Right hindlimb (tissue), 1 donor: ENCODE results near the gene GEMIN7.
"Not testable (repeated sequence)": the region's sequence is repeated elsewhere in the genome, so short reads cannot be mapped to it uniquely, and the experiment has no call there.

Source experiments
- DNase-seq: peaks from one replicate; pipeline ENCODE4 v3.0.0-alpha.2; 2018

The GEMIN7 gene

GRCh38 chr19:45107621-45108150, 28.6 kb downstream of the GEMIN7 start:
- no peak for DNase-seq

DNA sequence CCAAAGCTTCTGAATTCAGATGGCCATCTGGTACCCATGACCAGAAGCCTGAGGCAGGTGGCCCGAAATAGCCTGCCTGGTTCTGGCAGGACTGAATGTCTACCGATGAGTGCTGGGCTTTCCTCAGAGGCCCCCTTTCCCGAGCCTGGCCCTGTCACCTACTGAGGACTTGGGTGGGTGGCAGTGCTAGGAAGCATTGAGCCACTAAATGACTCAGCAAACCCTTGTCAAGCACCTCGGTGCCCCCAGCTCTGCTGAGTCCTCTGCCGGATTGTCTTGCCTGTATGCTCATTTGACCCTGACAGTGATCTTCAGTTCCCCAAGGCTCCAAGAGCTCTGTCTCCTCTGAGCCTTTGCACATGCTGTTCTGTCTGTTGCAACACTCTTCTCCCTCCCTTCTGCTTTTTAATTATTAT, 31.8 kb downstream of the GEMIN7 start:
- no peak for DNase-seq

DNA sequence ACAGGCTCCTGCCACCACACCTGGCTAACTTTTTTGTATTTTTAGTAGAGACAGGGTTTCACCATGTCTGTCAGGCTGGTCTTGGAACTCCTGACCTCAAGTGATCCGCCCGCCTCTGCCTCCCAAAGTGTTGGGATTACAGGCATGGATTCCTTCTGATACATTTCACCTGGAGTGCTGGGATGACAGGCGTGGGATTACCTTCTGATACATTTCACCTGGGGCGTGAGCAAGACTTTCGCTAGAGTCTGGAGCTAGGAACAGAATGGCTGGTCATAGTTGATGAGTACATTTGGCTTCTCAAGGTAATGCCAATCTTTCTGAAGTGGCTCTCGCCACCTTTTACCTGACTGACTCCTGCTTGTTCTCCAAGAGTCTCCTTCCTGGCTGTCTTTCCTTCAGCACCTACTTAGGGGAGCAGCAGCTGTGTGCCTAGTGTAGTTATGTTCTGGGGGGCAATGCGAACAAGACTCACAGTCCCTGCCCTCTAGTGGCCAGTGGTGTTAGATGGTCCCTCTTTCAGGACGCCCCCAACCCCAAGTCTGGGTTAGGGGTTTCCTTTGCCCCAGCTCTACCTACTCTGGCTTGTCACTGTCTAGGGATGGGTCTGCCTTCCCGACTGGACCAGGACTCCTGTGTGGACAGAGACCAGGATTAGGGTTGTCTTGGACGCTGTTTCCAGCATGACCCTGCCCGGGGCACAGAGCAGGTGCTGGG, 33.2 kb downstream of the GEMIN7 start:
- no peak for DNase-seq

DNA sequence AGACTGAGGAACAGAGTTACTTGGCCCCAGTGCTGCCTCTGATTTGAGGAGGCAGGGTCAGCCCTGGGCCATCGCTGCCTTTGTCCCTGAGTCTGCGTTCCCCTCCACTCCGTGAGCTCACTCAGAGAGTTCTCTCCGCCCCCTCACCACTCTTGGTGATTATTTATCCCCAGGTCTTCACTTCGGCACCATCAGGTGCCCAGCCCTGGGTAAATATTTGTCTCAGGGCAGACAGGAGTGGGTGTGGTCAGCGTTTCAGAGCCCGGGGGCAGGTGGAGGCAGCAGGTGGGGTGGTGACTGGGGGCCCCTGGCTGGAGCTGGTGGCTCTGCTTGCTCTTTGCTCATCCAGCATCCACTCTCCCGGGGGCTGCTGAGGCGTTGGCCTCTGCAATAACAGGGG, 34.6 kb downstream of the GEMIN7 start:
- DNase-seq, result no peak

- no peak for DNase-seq
These were observed 35.1 kb downstream of the GEMIN7 start for GRCh38 chr19:45114116-45114515.

DNA sequence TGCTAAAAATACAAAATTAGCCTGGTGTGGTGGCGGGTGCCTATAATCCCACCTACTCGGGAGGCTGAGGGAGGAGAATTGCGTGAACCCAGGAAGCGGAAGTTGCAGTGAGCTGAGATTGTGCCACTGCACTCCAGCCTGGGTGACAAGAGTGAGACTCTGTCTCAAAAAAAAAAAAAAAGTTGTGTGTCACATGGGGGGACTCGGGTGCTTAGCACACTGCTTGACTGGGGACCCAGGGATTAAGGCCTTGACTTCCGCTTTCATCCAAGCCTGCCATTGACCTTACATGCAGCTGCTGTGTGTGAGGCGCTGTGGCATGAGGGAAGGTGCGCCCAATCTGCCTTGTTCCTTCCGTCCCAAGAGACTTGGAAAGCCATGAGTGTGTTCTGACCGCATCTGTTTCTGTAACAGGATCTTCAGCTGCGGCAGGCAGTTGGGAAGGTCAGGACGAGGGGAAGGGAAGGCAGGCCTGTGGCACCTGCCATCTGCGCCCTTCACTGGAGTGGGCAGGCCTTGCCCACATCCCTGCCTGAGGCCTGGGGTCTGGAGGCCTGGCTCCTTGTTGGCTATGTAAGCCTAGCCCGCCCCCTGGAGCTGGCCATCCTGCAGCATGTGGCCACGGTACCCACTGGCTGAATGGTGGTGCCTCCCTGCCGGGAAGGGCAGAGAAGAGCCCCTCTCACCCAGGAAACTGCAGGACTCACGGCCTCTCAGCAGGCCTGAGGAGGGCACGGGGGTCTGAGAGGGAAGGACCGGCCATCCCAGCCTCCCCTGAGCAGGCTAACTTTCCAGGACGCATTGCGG, 37.0 kb downstream of the GEMIN7 start:
- DNase-seq, result peak; percentile 58

DNA sequence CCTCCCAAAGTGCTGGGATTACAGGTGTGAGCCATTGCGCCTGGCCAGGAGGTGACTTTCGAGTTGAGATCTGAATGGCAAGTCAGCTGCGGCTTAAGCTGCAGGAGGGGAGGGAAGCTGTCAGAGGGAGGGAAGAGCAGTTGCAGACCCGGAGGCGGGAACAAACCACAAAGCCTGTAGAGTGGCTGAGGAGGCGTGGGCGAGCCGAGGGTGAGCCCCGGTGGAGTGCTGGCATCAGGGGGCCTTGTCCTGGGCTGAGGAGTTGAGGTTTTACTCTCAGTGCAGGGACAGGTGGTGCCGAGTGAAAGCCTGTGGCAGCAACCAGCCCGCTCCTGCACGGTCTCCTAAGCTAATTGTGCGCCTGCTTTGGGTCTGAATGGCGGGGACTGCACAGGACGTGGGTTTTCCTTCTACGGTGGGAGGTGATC, 38.1 kb downstream of the GEMIN7 start:
- no peak for DNase-seq

- no peak for DNase-seq
These were observed 38.6 kb downstream of the GEMIN7 start for GRCh38 chr19:45117671-45118070.

DNA sequence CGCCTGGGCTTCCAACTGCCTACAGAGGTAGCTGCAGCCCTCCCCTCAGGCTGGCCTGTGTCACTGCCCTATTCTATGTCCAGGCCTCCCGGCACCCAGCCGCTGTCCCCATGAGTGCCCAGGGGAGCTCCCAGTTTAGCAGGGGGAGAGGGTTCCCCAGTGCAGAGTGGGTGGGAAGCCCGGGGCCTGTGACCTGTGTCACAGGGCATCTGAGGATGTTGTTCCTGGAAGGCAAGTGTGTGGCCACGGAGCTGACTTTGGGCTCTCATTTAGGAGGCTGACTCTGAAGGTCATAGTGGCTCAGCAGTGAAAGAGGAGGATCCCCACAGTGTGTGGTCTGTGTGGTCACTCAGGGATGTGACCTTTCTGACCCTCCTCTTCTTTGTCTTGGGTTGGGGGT, 39.0 kb downstream of the GEMIN7 start:
- no peak for DNase-seq

DNA sequence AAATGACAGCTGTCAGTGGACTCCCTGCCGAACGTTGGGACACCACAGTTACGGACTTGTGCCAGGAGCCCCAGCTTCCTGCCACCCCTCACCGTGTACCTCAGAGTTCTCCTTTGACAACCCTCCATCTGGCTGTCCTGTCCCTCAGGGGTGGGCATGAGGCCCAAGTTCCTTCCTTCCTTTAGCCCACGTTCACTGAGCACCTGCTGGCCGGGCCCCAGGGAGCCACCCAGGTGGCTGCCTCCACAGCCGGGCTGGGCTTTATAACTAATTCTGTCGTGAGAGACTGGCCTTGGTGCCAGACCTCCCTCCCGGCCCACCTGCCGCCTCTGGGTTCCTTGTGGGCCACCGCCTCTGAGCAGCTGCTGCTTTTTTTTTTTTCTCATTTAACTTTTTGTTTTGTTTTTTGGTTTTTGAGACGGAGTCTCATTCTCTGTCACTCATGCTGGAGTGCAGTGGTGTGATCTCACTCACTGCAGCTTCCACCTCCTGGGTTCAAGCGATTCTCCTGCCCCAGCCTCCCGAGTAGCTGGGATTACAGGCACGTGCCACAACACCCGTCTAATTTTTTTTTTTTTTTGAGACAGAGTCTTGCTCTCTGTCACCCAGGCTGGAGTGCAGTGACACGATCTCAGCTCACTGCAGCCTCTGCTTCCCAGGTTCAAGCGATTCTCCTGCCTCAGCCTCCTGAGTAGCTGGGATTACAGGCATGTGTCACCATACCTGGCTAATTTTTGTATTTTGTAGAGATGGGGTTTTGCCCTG, 39.7 kb downstream of the GEMIN7 start:
- DNase-seq, result not testable (repeated sequence)

DNA sequence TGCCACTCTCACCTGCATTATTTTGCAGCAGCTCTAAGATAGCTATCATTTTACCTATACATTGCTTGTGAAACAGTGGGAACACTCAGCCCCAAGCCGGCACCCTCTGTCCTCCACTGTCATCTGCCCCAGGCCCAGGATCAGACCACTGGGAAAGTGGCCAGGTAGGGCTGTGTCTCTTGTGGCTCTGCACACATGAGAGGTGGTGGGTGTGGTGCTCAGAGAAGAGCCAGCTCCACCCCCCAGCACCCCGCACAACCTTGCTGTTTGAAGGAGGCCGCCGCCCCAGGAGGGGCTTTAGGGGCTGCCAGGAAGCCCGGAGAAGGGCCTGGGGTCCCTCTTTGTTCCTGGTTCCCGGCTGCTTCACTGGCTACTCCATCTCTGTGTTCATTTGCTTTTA, 40.5 kb downstream of the GEMIN7 start:
- no peak for DNase-seq

DNA sequence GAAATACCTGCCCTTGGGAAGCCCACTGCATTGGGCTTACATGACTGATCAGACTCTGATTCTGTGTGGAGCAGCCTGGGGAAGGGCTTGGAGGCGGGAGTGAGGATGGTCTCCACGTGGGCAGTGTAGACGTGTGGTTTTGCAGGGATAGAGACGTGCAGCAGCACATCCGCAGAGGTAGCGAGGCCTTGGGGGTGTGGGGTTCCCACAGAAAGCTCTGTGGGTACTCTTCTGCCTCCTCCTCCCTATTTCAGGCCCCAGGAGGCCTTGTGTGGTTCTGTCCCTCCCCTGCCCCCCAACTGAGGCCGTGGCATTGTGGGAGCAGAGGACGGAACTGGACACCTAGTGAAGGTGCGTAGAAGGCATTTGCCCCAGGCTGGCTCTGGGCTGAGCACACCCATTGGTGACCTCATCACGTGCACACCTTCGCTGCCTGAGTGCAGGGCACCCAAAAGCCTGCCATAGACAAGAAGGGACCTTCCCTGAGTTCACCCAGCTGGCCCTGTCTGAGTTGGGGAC, 42.8 kb downstream of the GEMIN7 start:
- DNase-seq, result no peak

GRCh38 chr19:45122832-45123231, 43.8 kb downstream of the GEMIN7 start:
- DNase-seq, result no peak

DNA sequence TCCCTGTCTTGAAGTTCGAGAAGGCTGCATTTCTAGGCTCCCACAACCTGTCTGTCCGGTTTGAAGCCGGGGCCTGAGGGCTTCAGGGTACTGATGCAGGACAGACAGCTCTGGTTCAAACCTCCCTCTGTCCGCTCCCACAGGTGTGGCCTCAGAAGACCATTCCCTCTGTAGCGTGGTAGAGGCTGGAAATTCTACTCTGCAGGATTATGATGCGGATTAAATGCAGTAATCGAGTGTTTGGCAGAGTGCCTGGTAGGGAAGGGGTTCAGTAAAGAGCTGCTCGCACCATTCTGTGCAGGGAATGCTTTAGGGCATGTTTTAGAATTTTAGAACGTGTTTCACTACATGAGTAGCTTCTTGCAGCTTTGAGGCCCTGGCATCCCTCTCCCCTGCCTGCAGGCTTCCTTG, 44.4 kb downstream of the GEMIN7 start:
- DNase-seq, result no peak

DNA sequence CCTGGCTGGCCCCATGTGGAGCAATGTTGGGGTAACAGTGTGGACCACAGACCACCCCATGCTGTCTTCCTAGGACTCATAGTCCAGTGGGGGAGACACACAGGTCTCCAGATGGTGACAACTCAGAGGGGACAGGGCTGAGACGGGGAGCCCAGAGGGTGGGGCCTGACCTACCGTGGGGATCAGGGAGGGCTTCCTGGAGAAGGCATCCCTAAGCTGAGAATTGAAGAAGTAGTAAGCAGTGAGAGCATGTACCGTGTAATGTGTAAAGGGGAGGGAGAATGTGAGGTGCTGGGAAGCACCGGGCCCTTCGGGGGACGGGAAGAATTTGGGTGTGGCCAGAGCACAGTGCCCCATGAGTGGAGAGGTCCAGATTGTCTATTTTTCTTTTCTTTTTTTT, 45.0 kb downstream of the GEMIN7 start:
- DNase-seq, result no peak

GRCh38 chr19:45125360-45125759, 46.3 kb downstream of the GEMIN7 start:
- no peak for DNase-seq

DNA sequence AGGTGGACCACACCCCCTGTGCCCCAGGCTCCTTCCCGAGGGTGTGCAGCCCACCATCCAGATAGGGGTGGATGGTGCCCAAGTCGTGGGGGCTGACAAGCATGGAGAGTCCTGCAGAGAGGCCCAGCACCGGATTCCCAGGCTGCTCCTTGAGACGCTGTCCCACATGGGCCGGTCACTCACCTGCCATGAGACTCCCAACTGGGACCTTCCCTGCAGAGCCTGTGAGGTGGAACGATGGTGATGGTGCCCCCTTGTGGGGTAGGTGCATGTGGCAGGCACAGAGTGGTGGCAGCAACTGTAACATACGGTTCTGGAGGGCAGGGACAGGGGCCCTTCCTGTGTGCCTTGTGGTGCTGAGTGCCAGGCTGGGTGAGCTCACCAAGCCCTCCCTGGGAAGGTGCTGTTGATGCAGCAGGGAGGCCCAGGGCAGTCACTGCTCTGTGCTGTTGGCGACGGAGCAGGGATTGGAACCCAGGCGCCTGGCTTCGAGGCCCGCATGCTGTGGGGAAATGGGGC, 47.0 kb downstream of the GEMIN7 start:
- DNase-seq, result no peak

- no peak for DNase-seq
These were observed 47.6 kb downstream of the GEMIN7 start for GRCh38 chr19:45126654-45127053.

DNA sequence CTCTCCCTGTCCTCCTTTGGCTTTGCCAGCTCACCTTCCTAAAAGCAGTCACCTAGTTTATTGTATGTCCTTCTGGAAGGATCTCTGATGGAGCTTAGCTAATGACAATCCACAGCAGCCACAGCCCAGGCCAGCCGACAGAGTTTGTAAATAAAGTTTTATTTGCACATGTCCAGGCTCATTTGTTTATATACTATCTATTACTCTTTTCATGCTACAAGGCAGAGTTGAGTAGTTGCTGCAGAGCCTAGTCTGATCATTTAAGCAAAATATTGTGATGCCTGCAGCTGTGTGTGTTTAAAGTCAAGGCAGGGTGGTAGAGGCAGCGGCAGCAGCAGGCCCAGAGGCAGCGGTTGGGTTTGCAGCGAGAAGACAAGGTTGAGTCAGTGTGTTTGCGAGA, 49.1 kb downstream of the GEMIN7 start:
- DNase-seq, result no peak

GRCh38 chr19:45128806-45129205, 49.7 kb downstream of the GEMIN7 start:
- DNase-seq, result no peak

GRCh38 chr19:45130236-45130635, 51.2 kb downstream of the GEMIN7 start:
- DNase-seq, result no peak

DNA sequence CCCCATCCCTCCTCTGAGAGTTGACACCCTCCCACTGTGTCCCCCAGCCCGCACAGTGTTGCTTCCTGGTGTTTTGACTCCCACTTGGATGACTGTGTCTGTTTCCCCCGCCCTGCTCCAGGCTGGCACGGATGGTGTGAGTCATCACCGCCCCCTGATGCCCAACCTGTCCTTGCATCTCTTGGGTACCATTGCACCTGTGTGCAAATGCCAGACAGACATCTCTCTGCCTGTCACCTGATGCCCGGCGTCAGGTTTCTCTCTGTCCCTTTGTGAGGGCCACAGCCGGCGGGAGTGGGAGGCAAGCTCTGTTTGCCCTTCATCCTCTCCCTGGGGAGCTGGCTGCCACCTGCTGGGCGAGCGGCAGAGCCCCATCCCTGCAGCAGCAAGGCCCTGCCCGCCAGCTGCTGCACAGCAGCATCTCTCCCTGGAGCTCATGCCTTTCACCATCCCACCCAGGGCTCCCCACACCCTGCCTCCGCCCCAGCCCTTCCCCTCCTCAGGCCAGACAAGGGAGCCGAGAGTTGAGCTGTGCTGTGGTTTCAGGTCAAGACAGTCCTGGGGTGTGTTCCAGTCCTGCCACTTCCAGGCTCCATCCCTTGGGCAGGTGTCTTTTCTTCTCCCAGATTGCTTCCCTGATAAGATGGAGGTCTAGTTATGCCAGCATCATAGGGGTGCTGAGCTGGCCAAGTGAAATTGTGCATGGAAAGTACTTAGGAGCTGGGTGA, 52.0 kb downstream of the GEMIN7 start:
- no peak for DNase-seq
